ENCODE results near the gene PRDM4.

Gene PRDM4

DNA sequence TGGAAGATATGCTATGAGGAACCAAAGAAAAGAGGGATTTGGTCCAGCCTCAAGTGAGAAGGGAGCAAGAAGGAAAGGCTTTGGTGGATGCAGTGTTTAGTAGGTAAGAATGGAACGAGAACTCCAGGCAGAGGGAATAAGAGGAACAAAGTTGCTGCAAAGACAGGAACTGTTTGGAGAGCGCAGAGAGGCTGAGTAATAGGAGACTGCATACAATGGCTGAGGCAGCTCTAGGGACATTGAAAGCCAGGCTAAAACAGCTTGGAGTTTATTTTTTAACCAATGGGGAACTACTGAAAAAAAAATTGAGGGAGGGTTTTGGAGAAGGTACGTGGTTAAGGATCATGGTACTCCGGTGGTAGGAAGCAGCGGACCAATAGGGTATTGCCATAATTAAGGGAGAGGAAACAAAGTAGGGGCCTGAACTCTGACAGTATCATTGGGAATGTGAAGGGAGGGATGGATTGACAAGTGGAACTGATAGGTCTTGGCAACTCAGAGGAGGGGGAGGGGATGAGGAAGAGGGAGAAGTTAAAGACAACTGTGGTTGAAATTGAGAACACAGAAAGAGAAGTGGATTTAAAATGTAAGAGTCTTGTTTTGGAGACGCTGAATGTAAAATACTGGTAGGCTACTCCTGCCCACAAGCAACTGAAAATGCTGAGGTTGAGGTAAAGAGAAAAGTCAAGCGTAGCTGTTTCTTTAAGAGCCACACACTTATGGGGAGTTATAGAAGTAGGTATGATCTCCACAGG lies 18.3 kb upstream of the PRDM4 start:
- no peak overlapping the region for H2AFZ ChIP-seq (ENCODE audit: low read depth, low read length)
- TF ChIP-seq EZH2 (IDR thresholded peaks at IDR 0.05; ENCODE audit: borderline replicate concordance, low read depth, low read length, severe bottlenecking) = no peak
- TF ChIP-seq, protein P1, sequence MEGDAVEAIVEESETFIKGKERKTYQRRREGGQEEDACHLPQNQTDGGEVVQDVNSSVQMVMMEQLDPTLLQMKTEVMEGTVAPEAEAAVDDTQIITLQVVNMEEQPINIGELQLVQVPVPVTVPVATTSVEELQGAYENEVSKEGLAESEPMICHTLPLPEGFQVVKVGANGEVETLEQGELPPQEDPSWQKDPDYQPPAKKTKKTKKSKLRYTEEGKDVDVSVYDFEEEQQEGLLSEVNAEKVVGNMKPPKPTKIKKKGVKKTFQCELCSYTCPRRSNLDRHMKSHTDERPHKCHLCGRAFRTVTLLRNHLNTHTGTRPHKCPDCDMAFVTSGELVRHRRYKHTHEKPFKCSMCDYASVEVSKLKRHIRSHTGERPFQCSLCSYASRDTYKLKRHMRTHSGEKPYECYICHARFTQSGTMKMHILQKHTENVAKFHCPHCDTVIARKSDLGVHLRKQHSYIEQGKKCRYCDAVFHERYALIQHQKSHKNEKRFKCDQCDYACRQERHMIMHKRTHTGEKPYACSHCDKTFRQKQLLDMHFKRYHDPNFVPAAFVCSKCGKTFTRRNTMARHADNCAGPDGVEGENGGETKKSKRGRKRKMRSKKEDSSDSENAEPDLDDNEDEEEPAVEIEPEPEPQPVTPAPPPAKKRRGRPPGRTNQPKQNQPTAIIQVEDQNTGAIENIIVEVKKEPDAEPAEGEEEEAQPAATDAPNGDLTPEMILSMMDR (IDR thresholded peaks at IDR 0.05; ENCODE audit: borderline replicate concordance, extremely low read depth, low read length, poor library complexity, severe bottlenecking) = no peak
- no peak overlapping the region for H3K4me2 ChIP-seq (ENCODE audit: insufficient read depth, low read length)
- H3K36me3 ChIP-seq (ENCODE audit: insufficient read depth, low read length) = no peaks in the 10 kb centered on the region
- no peaks in the 10 kb centered on the region for H3K79me2 ChIP-seq (ENCODE audit: insufficient read depth, low read length)
- H3K9me3 ChIP-seq (ENCODE audit: insufficient read depth, low read length, severe bottlenecking) = no peaks in the 10 kb centered on the region
- H3K9ac ChIP-seq (ENCODE audit: low read depth, low read length) = no peak overlapping the region
- H3K4me1 ChIP-seq (ENCODE audit: insufficient read depth, low read length) = peaks cover 12% of the 10 kb centered on the region
- H3K4me3 ChIP-seq (ENCODE audit: low read depth in 1 of 2, low read length in 2 of 2) = no peak overlapping the region
- no peak overlapping the region for H3K27ac ChIP-seq (ENCODE audit: low read length)
- H4K20me1 ChIP-seq (ENCODE audit: insufficient read depth, low read length) = peaks cover 8% of the 10 kb centered on the region
- DNase-seq (no peak), ATAC-seq (ENCODE audit: insufficient read depth, low read depth) (no peak)
- peaks cover 24% of the 10 kb centered on the region for H3K27me3 ChIP-seq (ENCODE audit: insufficient read depth, low read length, poor library complexity)

GRCh38 chr12:107778383-107779025 lies 17.6 kb upstream of the PRDM4 start:
- Histone ChIP-seq H2AFZ (ENCODE audit: low read depth, low read length) (no peak overlapping the region), H3K9ac (ENCODE audit: low read depth, low read length) (no peak overlapping the region), H3K36me3 (ENCODE audit: insufficient read depth, low read length) (no peaks in the 10 kb centered on the region), H3K4me3 (ENCODE audit: low read depth in 1 of 2, low read length in 2 of 2) (no peak overlapping the region), H4K20me1 (ENCODE audit: insufficient read depth, low read length) (peaks cover 8% of the 10 kb centered on the region), H3K27me3 (ENCODE audit: insufficient read depth, low read length, poor library complexity) (peaks cover 24% of the 10 kb centered on the region), H3K4me1 (ENCODE audit: insufficient read depth, low read length) (peaks cover 20% of the 10 kb centered on the region), H3K4me2 (ENCODE audit: insufficient read depth, low read length) (no peak overlapping the region), H3K9me3 (ENCODE audit: insufficient read depth, low read length, severe bottlenecking) (no peaks in the 10 kb centered on the region), H3K27ac (ENCODE audit: low read length) (no peak overlapping the region), H3K79me2 (ENCODE audit: insufficient read depth, low read length) (no peaks in the 10 kb centered on the region)
- DNase-seq (no peak), ATAC-seq (ENCODE audit: insufficient read depth, low read depth) (no peak)
- no peak for TF ChIP-seq EZH2 (IDR thresholded peaks at IDR 0.05; ENCODE audit: borderline replicate concordance, low read depth, low read length, severe bottlenecking)
- TF ChIP-seq, protein P1 (IDR thresholded peaks at IDR 0.05; ENCODE audit: borderline replicate concordance, extremely low read depth, low read length, poor library complexity, severe bottlenecking) = no peak

DNA sequence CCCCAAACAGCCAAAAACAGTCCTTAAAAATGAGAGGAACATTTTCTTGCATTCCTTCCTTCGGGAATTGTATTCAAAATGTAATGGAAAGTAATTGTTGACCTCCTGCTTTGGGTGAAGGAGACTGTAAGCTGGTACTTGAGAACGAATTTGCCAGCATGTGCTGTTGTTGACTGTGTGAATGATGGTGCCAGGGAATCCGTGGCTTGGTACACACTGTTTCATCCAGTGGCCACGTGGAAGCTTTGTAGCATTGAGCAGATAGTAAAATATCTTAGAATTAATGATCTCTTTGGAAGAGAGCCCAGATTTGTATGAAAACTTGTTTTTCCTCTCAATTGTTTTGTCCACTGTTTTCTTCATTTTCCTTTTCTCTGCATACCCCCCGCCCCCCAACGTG lies 15.2 kb upstream of the PRDM4 start:
- Histone ChIP-seq H3K79me2 (ENCODE audit: insufficient read depth, low read length) (no peaks in the 10 kb centered on the region), H3K9me3 (ENCODE audit: insufficient read depth, low read length, severe bottlenecking) (no peaks in the 10 kb centered on the region), H3K4me2 (ENCODE audit: insufficient read depth, low read length) (no peak overlapping the region), H3K27me3 (ENCODE audit: insufficient read depth, low read length, poor library complexity) (peaks cover 10% of the 10 kb centered on the region), H3K4me3 (ENCODE audit: low read depth in 1 of 2, low read length in 2 of 2) (no peak overlapping the region), H2AFZ (ENCODE audit: low read depth, low read length) (no peak overlapping the region), H3K27ac (ENCODE audit: low read length) (no peak overlapping the region), H3K36me3 (ENCODE audit: insufficient read depth, low read length) (no peaks in the 10 kb centered on the region), H3K9ac (ENCODE audit: low read depth, low read length) (no peak overlapping the region), H4K20me1 (ENCODE audit: insufficient read depth, low read length) (peaks cover 8% of the 10 kb centered on the region), H3K4me1 (ENCODE audit: insufficient read depth, low read length) (peaks cover 26% of the 10 kb centered on the region)
- DNase-seq (no peak), ATAC-seq (ENCODE audit: insufficient read depth, low read depth) (no peak)
- TF ChIP-seq EZH2 (IDR thresholded peaks at IDR 0.05; ENCODE audit: borderline replicate concordance, low read depth, low read length, severe bottlenecking) = no peak
- TF ChIP-seq, protein P1 (IDR thresholded peaks at IDR 0.05; ENCODE audit: borderline replicate concordance, extremely low read depth, low read length, poor library complexity, severe bottlenecking) = no peak

Data from DND-41 (cell line).